ENCODE measurements around the gene ETV2. TPM values are rescaled to one million over a fixed set of nuclear protein-coding genes. Genes with fewer than 3 reads are reported as not detected.

The ETV2 gene
- total RNA-seq, 1 experiment from 2014 or later: 1.5 TPM

- Histone ChIP-seq H3K9ac (ENCODE audit: low read length) (no peak overlapping the region), H3K27me3 (ENCODE audit: insufficient read depth, low read length) (no peaks in the 10 kb centered on the region), H3K9me3 (ENCODE audit: control insufficient read depth in 1 of 2, insufficient read depth in 1 of 2, low read depth in 1 of 2, low read length in 2 of 2) (no peaks in the 10 kb centered on the region), H4K20me1 (ENCODE audit: insufficient read depth) (no peaks in the 10 kb centered on the region), H3K4me3 (replicated peaks in 1 of 2; ENCODE audit: low read depth in 1 of 2, low read length in 2 of 2) (no peak overlapping the region), H3K9me2 (ENCODE audit: insufficient read depth) (no peaks in the 10 kb centered on the region), H3K27ac (ENCODE audit: low read depth, low read length) (no peak overlapping the region), H3K79me2 (ENCODE audit: insufficient read depth, low read length) (peaks cover 5% of the 10 kb centered on the region; the same call in 1 of the 2 replicates), H3K4me2 (ENCODE audit: low read length) (no peak overlapping the region), H2AFZ (ENCODE audit: low read depth, low read length, poor library complexity, severe bottlenecking) (no peak overlapping the region), H3K4me1 (ENCODE audit: control insufficient read depth in 1 of 2, insufficient read depth in 2 of 2, low read length in 2 of 2) (peaks cover 10 to 18% of the 10 kb centered on the region in 2 experiments), H3K36me3 (ENCODE audit: control insufficient read depth in 1 of 2, insufficient read depth in 2 of 2, low read length in 2 of 2) (no peaks in the 10 kb centered on the region; a peak in 2 of 4 replicates)
- ChIA-PET CTCF (no interaction called here), POLR2A (interaction anchor here (1.2 kb wide), 1 partner anchor 28 kb away, joined by 3 read pairs; no protein-coding TSS in a partner anchor), RAD21 (ENCODE audit: low non-redundant PET in 1 of 2, low total read pairs in 2 of 2, uncharacterized antibody in 2 of 2, unreplicated experiment in 2 of 2) (no interaction called here)
- no peak for TF ChIP-seq ZBTB33 (IDR thresholded peaks at IDR 0.05; ENCODE audit: extremely low read depth, insufficient replicate concordance, low read length)
- no peak for TF ChIP-seq YY1 (IDR thresholded peaks at IDR 0.05; ENCODE audit: extremely low read depth, insufficient replicate concordance, low read depth, low read length)
- ATAC-seq (no peak), DNase-seq (ENCODE audit: low read depth, low spot score) (no peak)
- intact Hi-C loops (cut with micrococcal nuclease): no loop called here
- no TSS peak for BruUV-seq (replicated peaks)
Observed at GRCh38 chr19:35615036-35615435, 26.5 kb upstream of the ETV2 start.

- Histone ChIP-seq H3K4me1 (ENCODE audit: control insufficient read depth in 1 of 2, insufficient read depth in 2 of 2, low read length in 2 of 2) (peaks cover 0 to under 1% of the 10 kb centered on the region in 2 experiments; a peak in 1 of 4 replicates), H3K27ac (ENCODE audit: low read depth, low read length) (no peak overlapping the region), H3K4me3 (replicated peaks in 1 of 2; ENCODE audit: low read depth in 1 of 2, low read length in 2 of 2) (no peak overlapping the region), H3K36me3 (ENCODE audit: control insufficient read depth in 1 of 2, insufficient read depth in 2 of 2, low read length in 2 of 2) (no peaks in the 10 kb centered on the region; a peak in 3 of 4 replicates), H3K79me2 (ENCODE audit: insufficient read depth, low read length) (no peaks in the 10 kb centered on the region), H4K20me1 (ENCODE audit: insufficient read depth) (no peaks in the 10 kb centered on the region), H2AFZ (ENCODE audit: low read depth, low read length, poor library complexity, severe bottlenecking) (no peak overlapping the region), H3K27me3 (ENCODE audit: insufficient read depth, low read length) (no peaks in the 10 kb centered on the region), H3K9me3 (ENCODE audit: control insufficient read depth in 1 of 2, insufficient read depth in 1 of 2, low read depth in 1 of 2, low read length in 2 of 2) (no peaks in the 10 kb centered on the region), H3K4me2 (ENCODE audit: low read length) (no peak overlapping the region), H3K9ac (ENCODE audit: low read length) (no peak overlapping the region), H3K9me2 (ENCODE audit: insufficient read depth) (no peaks in the 10 kb centered on the region)
- DNase-seq (ENCODE audit: low read depth, low spot score) (no peak), ATAC-seq (peak; percentile 77)
- intact Hi-C loops (cut with micrococcal nuclease): no loop called here
- peak; percentile 15 to 36 (median 28); a peak in 2 of 6 replicates for TF ChIP-seq CTCF (IDR thresholded peaks at IDR 0.05 in 2 of 3, conservative IDR thresholded peaks at IDR 0.05 in 1 of 3; ENCODE audit: borderline replicate concordance in 1 of 3, insufficient read depth in 1 of 3, low read depth in 2 of 3, low read length in 2 of 3)
- TF ChIP-seq ZBTB33 (IDR thresholded peaks at IDR 0.05; ENCODE audit: extremely low read depth, insufficient replicate concordance, low read length): no peak
- no peak for TF ChIP-seq EZH2phosphoT487 (IDR thresholded peaks at IDR 0.05; ENCODE audit: borderline replicate concordance)
- TF ChIP-seq FOSL1 (IDR thresholded peaks at IDR 0.05; ENCODE audit: low read depth): no peak
- TF ChIP-seq SP1 (IDR thresholded peaks at IDR 0.05; ENCODE audit: low read depth): no peak
- TF ChIP-seq POLR2AphosphoS5 (IDR thresholded peaks at IDR 0.05; ENCODE audit: low read depth, low read length): no peak
- TF ChIP-seq POLR2A (IDR thresholded peaks at IDR 0.05; ENCODE audit: borderline replicate concordance, extremely low read depth, insufficient read depth, insufficient read length): no peak
- ChIA-PET RAD21 (ENCODE audit: low non-redundant PET in 1 of 2, low total read pairs in 2 of 2, uncharacterized antibody in 2 of 2, unreplicated experiment in 2 of 2) (interaction anchor here in 1 of 2 experiments (0.6 kb wide), 1 partner anchor 51 kb away, joined by 3 read pairs; no protein-coding TSS in a partner anchor), POLR2A (no interaction called here), CTCF (no interaction called here)
- BruUV-seq (replicated peaks): no TSS peak
Observed at GRCh38 chr19:35618857-35619256, 22.7 kb upstream of the ETV2 start.

Data from HCT116 (cell line).